HG02588 (cell line): ENCODE results near the gene KLF9.

Experiments
- ATAC-seq: cut with Tn5 transposase; IDR thresholded peaks from one replicate; pipeline ENCODE4 v1.9.1; 2021; ENCODE audit warnings: mild to moderate bottlenecking, moderate library complexity; ENCODE audit not compliant: unreplicated experiment

Gene KLF9

DNA sequence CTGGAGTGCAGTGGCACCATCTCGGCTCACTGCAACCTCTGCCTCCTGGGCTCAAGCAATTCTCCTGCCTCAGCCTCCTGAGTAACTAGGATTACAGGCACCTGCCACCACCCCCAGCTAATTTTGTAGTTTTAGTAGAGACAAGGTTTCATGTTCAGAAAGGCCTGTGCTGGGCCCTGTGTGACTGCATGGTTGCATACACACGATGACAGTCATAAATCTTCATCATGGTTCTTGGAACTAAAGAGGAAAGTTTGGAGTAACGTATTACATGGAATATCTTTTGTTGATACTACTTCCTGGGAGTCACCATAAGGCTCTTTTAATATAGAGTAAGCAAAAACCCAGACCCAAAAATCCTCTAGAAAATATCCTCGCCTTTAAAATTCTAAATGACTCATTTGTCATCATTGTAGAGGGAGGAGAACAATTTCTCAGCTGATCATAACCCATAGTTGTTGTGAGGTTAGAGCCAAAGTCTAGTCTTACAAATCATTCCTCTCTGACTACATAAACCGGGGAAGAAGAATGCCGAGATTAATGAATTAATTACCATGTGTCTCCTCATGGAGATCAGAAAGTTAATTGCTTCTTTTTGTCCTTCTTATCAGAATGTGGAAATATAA, 47.0 kb downstream of the KLF9 start:
- ATAC-seq = no peak

DNA sequence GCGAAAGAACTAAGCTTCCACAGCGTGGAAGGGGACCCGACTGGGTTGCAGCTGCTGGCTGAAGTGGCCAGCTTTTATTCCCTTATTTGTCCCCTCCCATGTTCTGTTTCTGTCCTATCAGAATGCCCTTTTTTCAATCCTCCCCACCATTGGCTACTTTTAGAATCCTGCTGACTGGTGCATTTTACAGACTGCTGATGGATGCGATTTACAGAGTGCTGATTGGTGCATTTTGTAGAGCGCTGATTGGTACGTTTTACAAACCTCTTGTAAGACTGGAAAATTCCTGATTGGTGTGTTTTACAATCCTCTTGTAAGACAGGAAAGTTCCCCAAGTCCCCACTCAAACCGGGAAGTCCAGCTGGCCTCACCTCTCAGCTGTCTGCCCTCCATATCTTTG, 50.7 kb downstream of the KLF9 start:
- no peak for ATAC-seq

- no peak for ATAC-seq
These were observed 51.5 kb downstream of the KLF9 start for GRCh38 chr9:70362952-70363351.

DNA sequence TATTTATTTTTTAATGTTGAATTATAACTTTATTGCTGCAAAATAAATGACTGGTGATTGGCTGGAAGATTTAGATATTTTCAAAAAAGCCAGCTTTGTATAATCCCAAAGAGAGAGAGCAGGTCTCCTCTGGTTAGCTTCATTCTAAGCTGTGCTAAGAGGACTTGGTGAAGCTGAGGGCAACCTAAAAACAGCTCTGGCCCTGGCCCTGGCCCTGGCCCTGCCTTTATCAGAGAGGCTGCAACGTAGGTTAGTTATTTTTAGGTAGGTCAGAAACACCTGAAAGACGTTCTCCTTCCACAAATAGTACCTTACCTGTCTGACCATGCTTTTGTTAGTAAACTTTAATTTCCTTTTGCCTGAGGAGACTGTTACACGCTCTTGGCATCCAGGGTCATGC, 58.7 kb downstream of the KLF9 start:
- ATAC-seq = no peak

GRCh38 chr9:70352802-70353201, 61.7 kb downstream of the KLF9 start:
- ATAC-seq = no peak

- ATAC-seq = no peak
These were observed 62.1 kb downstream of the KLF9 start for GRCh38 chr9:70352356-70352755.

GRCh38 chr9:70347046-70347445, 67.4 kb downstream of the KLF9 start:
- ATAC-seq = no peak

- no peak for ATAC-seq
These were observed 73.9 kb downstream of the KLF9 start for GRCh38 chr9:70340572-70340971.
